Endodermal cell (in vitro differentiated cells): ENCODE data around the gene BAHCC1. TPM values are rescaled to one million over a fixed set of nuclear protein-coding genes. Genes with fewer than 3 reads are reported as not detected.

ENCODE experiments used
- DNase-seq: peaks from one replicate; pipeline ENCODE4 v3.0.0-alpha.2; 2017
- H3K27ac ChIP-seq: 2 replicates; pipeline ENCODE4 v1.5.1; 2013; ENCODE audit warnings: mild to moderate bottlenecking, low read depth, low read length, moderate library complexity
- H3K27me3 ChIP-seq: 2 replicates; pipeline ENCODE4 v1.6.1; 2013; ENCODE audit warnings: mild to moderate bottlenecking, low read length, moderate library complexity; ENCODE audit not compliant: insufficient read depth, control insufficient read depth, poor library complexity, severe bottlenecking
- H3K36me3 ChIP-seq: 2 replicates; pipeline ENCODE4 v1.7.0; 2013; ENCODE audit warnings: mild to moderate bottlenecking, low read length, moderate library complexity; ENCODE audit not compliant: control insufficient read depth, insufficient read depth
- H3K4me1 ChIP-seq: one replicate; pipeline ENCODE4 v1.7.0; 2013; ENCODE audit warnings: low read length; ENCODE audit not compliant: control insufficient read depth, insufficient read depth
- H3K4me3 ChIP-seq: 2 replicates; pipeline ENCODE4 v1.5.1; 2013; ENCODE audit warnings: mild to moderate bottlenecking, low read length, moderate library complexity
- H3K9ac ChIP-seq: 2 replicates; pipeline ENCODE4 v1.6.1; 2013; ENCODE audit warnings: mild to moderate bottlenecking, low read length, moderate library complexity; ENCODE audit not compliant: poor library complexity, severe bottlenecking; ENCODE audit errors: extremely low read depth
- H3K9me3 ChIP-seq: 2 replicates; pipeline ENCODE4 v1.6.1; 2013; ENCODE audit warnings: mild to moderate bottlenecking, low read length, moderate library complexity; ENCODE audit not compliant: control insufficient read depth
- H3K27ac Mint-ChIP-seq: 2 replicates; pipeline ENCODE4 v1.8.0; 2020; ENCODE audit warnings: mixed read lengths
- H3K27me3 Mint-ChIP-seq: 2 replicates; pipeline ENCODE4 v1.8.0; 2021; ENCODE audit warnings: mild to moderate bottlenecking, mixed read lengths; ENCODE audit not compliant: insufficient read depth
- H3K36me3 Mint-ChIP-seq: 2 replicates; pipeline ENCODE4 v1.8.0; 2020; ENCODE audit warnings: low read depth, mixed read lengths
- H3K4me1 Mint-ChIP-seq: 2 replicates; pipeline ENCODE4 v1.8.0; 2020; ENCODE audit warnings: mixed read lengths
- H3K4me3 Mint-ChIP-seq: 2 replicates; pipeline ENCODE4 v1.8.0; 2020; ENCODE audit warnings: mild to moderate bottlenecking, moderate library complexity, mixed read lengths
- H3K9me3 Mint-ChIP-seq: 2 replicates; pipeline ENCODE4 v1.8.0; 2020; ENCODE audit warnings: mild to moderate bottlenecking, mixed read lengths
- WGBS, 2 experiments: methylation state at CpG; one replicate each; pipeline versions ENCODE4 v1.1.5 to v1.1.7; 2013; ENCODE audit warnings: missing lambda C conversion rate in 2 of 2, mixed read lengths in 1 of 2; ENCODE audit not compliant: insufficient coverage in 1 of 2, insufficient read length in 1 of 2; 5-methylcytosine and 5-hydroxymethylcytosine counted together
- total RNA-seq, 2 donors: library from RNA; stranded (reverse); fragmentation: NEBNext Ultra II Directional in 1 of 2; extraction: Animal tissue kit (Norgen Biotek cat#: 25700) in 1 of 2; gene quantifications; 2 replicates in 1 of 2; 3 replicates in 1 of 2; pipeline ENCODE4 v1.2.1, GENCODE V29; 2021
- TF ChIP-seq, protein P1 (sequence below): fragments of 200-600 bp; sonication (generic); conservative IDR thresholded peaks from 2 replicates; pipeline ENCODE4 v1.5.0; 2021; ENCODE audit warnings: antibody characterized with exemption, mild to moderate bottlenecking

The BAHCC1 gene
- total RNA-seq, 2 donors from 2014 or later: 63.9 to 78.1 TPM

DNA sequence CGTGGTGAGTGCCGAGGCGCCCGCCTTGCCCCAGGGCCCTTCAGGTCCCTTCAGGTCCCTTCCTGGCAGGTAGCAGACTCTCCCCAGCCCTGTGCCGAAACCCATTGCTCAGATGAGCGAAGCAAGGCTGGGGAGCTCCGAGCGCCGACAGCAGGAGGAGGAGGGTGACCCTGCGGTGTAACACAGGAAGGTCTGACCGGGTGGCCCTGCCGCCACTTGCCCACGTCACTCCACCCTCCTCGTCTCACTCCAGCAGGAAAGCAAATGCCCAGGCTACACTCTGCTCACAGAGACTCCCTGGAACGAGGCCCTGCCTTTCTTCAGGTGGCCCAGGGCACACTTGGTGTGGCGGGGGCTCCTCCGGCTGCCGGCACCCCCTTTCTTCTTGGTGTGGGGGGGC lies 60.1 kb downstream of the BAHCC1 start:
- DNase-seq: no peak
- Mint-ChIP-seq H3K27me3 (no peaks in the 10 kb centered on the region), H3K36me3 (peaks cover 10% of the 10 kb centered on the region), H3K4me1 (no peaks in the 10 kb centered on the region), H3K27ac (no peak overlapping the region), H3K4me3 (no peak overlapping the region), H3K9me3 (no peaks in the 10 kb centered on the region)
- H3K9ac ChIP-seq: no peak overlapping the region
- H3K4me3 ChIP-seq: no peak overlapping the region
- H3K9me3 ChIP-seq: no peaks in the 10 kb centered on the region
- H3K27ac ChIP-seq: no peak overlapping the region
- no peaks in the 10 kb centered on the region for H3K27me3 ChIP-seq
- TF ChIP-seq, protein P1, sequence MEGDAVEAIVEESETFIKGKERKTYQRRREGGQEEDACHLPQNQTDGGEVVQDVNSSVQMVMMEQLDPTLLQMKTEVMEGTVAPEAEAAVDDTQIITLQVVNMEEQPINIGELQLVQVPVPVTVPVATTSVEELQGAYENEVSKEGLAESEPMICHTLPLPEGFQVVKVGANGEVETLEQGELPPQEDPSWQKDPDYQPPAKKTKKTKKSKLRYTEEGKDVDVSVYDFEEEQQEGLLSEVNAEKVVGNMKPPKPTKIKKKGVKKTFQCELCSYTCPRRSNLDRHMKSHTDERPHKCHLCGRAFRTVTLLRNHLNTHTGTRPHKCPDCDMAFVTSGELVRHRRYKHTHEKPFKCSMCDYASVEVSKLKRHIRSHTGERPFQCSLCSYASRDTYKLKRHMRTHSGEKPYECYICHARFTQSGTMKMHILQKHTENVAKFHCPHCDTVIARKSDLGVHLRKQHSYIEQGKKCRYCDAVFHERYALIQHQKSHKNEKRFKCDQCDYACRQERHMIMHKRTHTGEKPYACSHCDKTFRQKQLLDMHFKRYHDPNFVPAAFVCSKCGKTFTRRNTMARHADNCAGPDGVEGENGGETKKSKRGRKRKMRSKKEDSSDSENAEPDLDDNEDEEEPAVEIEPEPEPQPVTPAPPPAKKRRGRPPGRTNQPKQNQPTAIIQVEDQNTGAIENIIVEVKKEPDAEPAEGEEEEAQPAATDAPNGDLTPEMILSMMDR: no peak
- WGBS, 2 experiments: 95 to 97% methylated on average over 16 to 18 of the region's 18 CpGs
- peaks cover 5% of the 10 kb centered on the region for H3K4me1 ChIP-seq
- H3K36me3 ChIP-seq: no peaks in the 10 kb centered on the region

DNA sequence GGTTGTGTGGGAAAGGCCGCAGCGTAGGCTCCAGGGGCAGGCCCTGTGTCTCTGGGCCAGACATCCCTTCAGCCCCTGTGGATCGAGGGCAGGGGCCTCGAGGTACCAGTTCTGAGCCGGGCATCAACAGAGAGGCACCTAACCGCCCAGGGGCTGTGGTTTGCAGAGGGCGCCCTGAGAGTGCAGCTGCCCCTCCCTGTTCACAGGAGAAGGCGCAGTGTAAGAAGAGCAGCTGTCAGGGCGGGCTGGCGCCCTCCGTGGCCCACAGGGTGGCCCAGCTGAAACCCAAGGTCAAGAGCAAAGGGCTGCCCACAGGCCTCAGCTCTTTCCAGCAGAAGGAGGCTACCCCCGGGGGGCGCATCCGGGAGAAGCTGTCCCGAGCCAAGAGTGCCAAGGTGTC lies 60.8 kb downstream of the BAHCC1 start:
- Histone ChIP-seq H3K4me1 (peaks cover 5% of the 10 kb centered on the region), H3K9me3 (no peaks in the 10 kb centered on the region), H3K27me3 (no peaks in the 10 kb centered on the region), H3K36me3 (no peaks in the 10 kb centered on the region), H3K4me3 (no peak overlapping the region), H3K9ac (no peak overlapping the region), H3K27ac (peak overlapping the region; percentile 72)
- peaks cover 10% of the 10 kb centered on the region for H3K36me3 Mint-ChIP-seq
- TF ChIP-seq, protein P1: no peak
- no peaks in the 10 kb centered on the region for H3K4me1 Mint-ChIP-seq
- H3K27me3 Mint-ChIP-seq: no peaks in the 10 kb centered on the region
- 92% methylated on average over 12 to 15 of the region's 15 CpGs for whole genome bisulfite sequencing, 2 experiments
- DNase-seq: no peak
- H3K4me3 Mint-ChIP-seq: no peak overlapping the region
- no peaks in the 10 kb centered on the region for H3K9me3 Mint-ChIP-seq
- H3K27ac Mint-ChIP-seq: no peak overlapping the region

DNA sequence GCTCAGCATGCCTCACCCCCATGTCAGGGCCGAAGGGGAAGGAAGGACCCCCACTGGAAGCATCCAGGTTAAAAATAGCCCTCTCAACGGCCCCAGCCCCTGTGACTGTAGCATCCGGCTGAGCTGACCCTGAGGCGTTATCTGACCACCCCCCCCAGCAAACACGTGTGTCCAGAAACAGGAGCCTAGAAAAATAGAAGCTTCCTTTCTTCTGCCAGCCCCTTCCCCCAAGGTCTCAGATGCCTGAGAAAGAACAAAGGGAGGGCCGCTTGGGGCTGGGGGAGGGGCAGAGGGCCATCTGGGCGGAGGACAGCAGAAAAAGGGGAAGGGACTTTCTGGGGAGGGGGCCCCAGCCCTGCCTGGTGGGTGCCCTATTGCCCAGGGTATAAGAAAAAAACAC lies 61.5 kb downstream of the BAHCC1 start:
- H3K36me3 ChIP-seq: no peaks in the 10 kb centered on the region
- no peaks in the 10 kb centered on the region for H3K9me3 ChIP-seq
- no peaks in the 10 kb centered on the region for H3K27me3 ChIP-seq
- H3K4me3 ChIP-seq: no peak overlapping the region
- Mint-ChIP-seq H3K27me3 (no peaks in the 10 kb centered on the region), H3K4me1 (no peaks in the 10 kb centered on the region), H3K4me3 (no peak overlapping the region), H3K27ac (no peak overlapping the region), H3K36me3 (peaks cover 11% of the 10 kb centered on the region), H3K9me3 (no peaks in the 10 kb centered on the region)
- 57 to 83% methylated on average over 1 to 7 of the region's 7 CpGs for WGBS, 2 experiments
- peaks cover 5% of the 10 kb centered on the region for H3K4me1 ChIP-seq
- H3K27ac ChIP-seq: peak overlapping the region; percentile 72
- no peak for DNase-seq
- no peak overlapping the region for H3K9ac ChIP-seq
- TF ChIP-seq, protein P1: no peak
